Measurements from ENCODE around the gene MTA3.

The MTA3 gene

DNA sequence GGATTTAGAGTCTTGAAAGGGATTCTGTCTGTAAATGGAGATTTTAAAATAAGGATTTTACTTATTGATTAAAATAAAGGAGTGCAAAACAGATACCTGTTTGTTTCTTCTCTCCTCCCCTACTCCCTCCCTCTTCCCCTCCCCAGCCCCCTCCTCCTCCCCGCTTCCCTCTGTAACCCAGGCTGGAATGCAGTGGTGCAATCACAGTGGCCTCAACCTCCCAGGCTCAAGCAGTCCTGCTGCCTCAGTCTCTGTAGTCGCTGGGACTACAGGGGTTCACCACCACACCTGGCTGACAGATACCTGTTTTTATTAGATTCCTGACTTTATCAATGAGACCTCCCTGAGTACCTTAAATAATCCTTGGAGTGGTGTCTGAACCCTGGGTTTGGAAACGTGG is 138.4 kb downstream of the MTA3 start:
- Histone ChIP-seq H3K36me3 (peaks cover 15% of the 10 kb centered on the region), H3K27ac (no peak overlapping the region), H3K4me3 (ENCODE audit: low read depth, low read length) (no peak overlapping the region), H3K27me3 (ENCODE audit: insufficient read depth, low read depth, severe bottlenecking) (no peaks in the 10 kb centered on the region), H3K9me3 (ENCODE audit: severe bottlenecking) (no peaks in the 10 kb centered on the region)
- DNase-seq, result no peak
- TF ChIP-seq CTCF (IDR thresholded peaks at IDR 0.05; ENCODE audit: low read depth, low read length), result no peak

DNA sequence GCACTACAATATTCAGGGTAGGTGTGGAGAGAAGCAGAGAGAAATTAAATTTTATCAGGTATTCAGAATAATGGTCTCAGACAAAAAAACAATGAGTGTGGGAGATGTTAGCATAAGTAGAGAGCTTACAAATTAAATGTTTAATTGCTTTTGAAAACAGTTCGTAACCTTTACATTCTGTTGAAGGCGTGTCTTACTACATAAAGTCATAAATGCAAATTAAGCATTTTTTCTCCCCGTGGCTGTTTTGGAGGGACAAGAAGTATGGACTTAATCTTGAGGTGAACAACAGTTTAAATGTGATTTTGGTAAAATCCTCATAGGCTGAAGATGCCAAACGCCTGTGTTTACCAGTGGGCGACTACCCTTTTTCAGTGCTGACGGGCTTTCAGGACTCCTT is 139.7 kb downstream of the MTA3 start:
- peaks cover 15% of the 10 kb centered on the region for H3K36me3 ChIP-seq
- no peak for DNase-seq
- H3K27me3 ChIP-seq (ENCODE audit: insufficient read depth, low read depth, severe bottlenecking), result no peaks in the 10 kb centered on the region
- TF ChIP-seq CTCF (IDR thresholded peaks at IDR 0.05; ENCODE audit: low read depth, low read length), result no peak
- H3K4me3 ChIP-seq (ENCODE audit: low read depth, low read length), result no peak overlapping the region
- no peaks in the 10 kb centered on the region for H3K9me3 ChIP-seq (ENCODE audit: severe bottlenecking)
- H3K27ac ChIP-seq, result no peak overlapping the region

- peaks cover 15% of the 10 kb centered on the region for H3K36me3 ChIP-seq
- H3K27me3 ChIP-seq (ENCODE audit: insufficient read depth, low read depth, severe bottlenecking), result no peaks in the 10 kb centered on the region
- no peak overlapping the region for H3K27ac ChIP-seq
- H3K4me3 ChIP-seq (ENCODE audit: low read depth, low read length), result no peak overlapping the region
- no peak for DNase-seq
- TF ChIP-seq CTCF (IDR thresholded peaks at IDR 0.05; ENCODE audit: low read depth, low read length), result no peak
- no peaks in the 10 kb centered on the region for H3K9me3 ChIP-seq (ENCODE audit: severe bottlenecking)
Measured at GRCh38 chr2:42711896-42712295, 143.5 kb downstream of the MTA3 start.

- no peak for TF ChIP-seq CTCF (IDR thresholded peaks at IDR 0.05; ENCODE audit: low read depth, low read length)
- Histone ChIP-seq H3K36me3 (peaks cover 13% of the 10 kb centered on the region), H3K4me3 (ENCODE audit: low read depth, low read length) (no peak overlapping the region), H3K27ac (no peak overlapping the region), H3K27me3 (ENCODE audit: insufficient read depth, low read depth, severe bottlenecking) (no peaks in the 10 kb centered on the region), H3K9me3 (ENCODE audit: severe bottlenecking) (no peaks in the 10 kb centered on the region)
- DNase-seq, result no peak
Measured at GRCh38 chr2:42712934-42713333, 144.5 kb downstream of the MTA3 start.

- H3K36me3 ChIP-seq, result peaks cover 7% of the 10 kb centered on the region
- no peaks in the 10 kb centered on the region for H3K9me3 ChIP-seq (ENCODE audit: severe bottlenecking)
- no peak overlapping the region for H3K4me3 ChIP-seq (ENCODE audit: low read depth, low read length)
- DNase-seq, result no peak
- no peak overlapping the region for H3K27ac ChIP-seq
- TF ChIP-seq CTCF (IDR thresholded peaks at IDR 0.05; ENCODE audit: low read depth, low read length), result no peak
- no peaks in the 10 kb centered on the region for H3K27me3 ChIP-seq (ENCODE audit: insufficient read depth, low read depth, severe bottlenecking)
Measured at GRCh38 chr2:42713920-42714319, 145.5 kb downstream of the MTA3 start.

DNA sequence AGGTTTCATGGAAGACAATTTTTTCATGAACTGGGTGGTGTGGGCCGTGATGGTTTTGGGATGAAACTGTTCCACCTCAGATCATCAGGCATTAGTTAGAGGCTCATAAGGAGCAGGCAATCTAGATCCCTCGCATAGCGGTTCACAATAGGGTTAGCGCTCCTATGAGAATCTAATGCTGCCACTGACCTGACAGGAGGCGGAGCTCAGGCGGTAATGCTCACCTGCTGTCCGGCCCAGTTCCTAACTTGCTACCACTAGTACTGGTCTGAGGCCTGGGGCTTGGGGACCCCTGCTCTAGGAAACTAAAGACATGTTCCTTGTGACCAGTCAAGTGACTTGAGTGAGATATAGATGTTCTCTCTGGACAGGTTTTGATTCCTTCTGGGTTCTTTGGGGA is 146.3 kb downstream of the MTA3 start:
- H3K9me3 ChIP-seq (ENCODE audit: severe bottlenecking), result no peaks in the 10 kb centered on the region
- H3K27me3 ChIP-seq (ENCODE audit: insufficient read depth, low read depth, severe bottlenecking), result no peaks in the 10 kb centered on the region
- no peak for DNase-seq
- no peak overlapping the region for H3K27ac ChIP-seq
- TF ChIP-seq CTCF (IDR thresholded peaks at IDR 0.05; ENCODE audit: low read depth, low read length), result no peak
- peaks cover 3% of the 10 kb centered on the region for H3K36me3 ChIP-seq
- H3K4me3 ChIP-seq (ENCODE audit: low read depth, low read length), result no peak overlapping the region

Data from WERI-Rb-1 (cell line).